Stimulated activated CD8-positive, alpha-beta memory T cell treated with anti-CD3 and anti-CD28 coated beads, Interleukin-4, amount 100 ng/mL, for 48 hours (primary cell): ENCODE measurements around the gene PLK5.

Experiments used
- DNase-seq: peaks from one replicate; pipeline ENCODE4 v3.0.0-alpha.2; 2020

Gene PLK5

DNA sequence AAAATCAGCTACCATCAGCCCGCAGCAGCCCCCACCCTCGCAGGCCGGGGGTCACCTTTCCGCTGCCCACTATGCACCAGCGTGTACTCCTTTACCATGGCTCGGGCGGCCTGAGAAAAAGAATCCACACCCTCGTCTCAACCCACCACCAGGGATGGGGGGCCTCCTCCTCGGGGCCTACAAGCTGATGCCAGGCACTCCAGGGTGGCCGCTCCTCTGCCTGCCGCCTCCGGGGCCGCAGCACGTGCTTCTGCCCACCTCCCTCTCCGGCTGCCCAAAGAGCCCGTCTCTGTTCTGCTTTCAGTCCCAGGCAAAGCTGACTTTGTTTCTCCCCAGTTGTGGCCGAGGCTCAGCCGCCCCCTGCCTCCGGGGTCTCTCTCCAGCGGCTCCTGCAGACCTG lies 55.3 kb downstream of the PLK5 start:
- no peak for DNase-seq

DNA sequence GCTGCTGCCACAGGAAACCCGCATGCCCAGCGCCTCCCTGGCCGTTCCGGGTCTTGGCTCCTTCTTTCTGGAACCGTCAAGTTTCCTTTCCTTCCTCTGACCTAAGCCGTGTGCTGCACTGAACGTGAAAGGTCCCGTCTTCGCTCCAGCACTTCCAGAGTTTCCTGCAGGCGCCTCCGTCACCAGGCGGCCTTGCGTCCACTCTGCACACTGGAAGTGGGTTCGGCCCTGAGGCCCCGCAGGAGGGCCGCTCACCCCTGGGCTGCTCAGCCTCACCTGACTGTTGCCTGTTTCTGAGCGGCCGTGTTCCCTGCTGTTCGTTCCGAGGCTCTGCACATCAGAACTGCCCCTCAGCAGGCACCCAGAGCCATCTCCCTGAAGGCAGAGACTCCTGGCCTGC lies 56.5 kb downstream of the PLK5 start:
- DNase-seq: no peak

DNA sequence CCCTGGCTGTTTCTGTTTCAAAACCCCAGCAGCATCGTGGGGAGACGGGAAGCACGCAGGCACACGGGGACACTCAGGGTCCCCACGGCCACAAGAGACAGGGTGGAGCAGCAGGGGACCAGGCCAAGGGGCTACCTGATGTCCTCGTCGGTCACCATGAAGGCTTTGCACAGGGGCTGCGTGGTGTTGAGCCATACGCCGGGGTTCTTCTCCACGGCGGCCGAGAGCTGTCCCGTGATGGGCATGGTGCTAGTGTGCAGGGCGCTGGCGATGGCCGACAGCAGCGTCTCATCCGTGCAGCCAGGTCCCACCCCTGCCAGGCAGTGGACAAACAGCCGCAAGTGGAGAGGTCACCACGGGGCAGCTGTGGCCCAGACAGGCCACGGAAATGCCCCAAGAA lies 57.1 kb downstream of the PLK5 start:
- DNase-seq: no peak

DNA sequence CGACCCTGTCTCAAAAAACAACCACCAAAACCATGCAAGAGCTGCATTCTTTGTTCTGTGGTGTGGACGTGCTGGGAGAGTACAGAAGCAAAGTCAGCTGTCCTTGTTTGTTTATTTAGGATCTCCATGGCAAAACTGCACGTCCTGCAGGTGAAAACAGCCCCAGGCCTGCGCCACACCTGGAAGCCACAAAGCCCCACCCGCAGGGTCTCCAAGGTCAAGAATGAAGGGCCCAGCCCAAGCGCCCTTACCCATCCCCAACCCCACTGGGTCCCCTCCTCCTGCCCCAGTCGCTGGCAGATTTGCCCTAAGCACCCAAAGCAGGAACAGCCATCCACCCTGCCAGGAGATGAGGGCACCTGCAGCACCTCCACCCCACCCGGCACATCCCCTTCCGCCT lies 58.3 kb downstream of the PLK5 start:
- no peak for DNase-seq

DNA sequence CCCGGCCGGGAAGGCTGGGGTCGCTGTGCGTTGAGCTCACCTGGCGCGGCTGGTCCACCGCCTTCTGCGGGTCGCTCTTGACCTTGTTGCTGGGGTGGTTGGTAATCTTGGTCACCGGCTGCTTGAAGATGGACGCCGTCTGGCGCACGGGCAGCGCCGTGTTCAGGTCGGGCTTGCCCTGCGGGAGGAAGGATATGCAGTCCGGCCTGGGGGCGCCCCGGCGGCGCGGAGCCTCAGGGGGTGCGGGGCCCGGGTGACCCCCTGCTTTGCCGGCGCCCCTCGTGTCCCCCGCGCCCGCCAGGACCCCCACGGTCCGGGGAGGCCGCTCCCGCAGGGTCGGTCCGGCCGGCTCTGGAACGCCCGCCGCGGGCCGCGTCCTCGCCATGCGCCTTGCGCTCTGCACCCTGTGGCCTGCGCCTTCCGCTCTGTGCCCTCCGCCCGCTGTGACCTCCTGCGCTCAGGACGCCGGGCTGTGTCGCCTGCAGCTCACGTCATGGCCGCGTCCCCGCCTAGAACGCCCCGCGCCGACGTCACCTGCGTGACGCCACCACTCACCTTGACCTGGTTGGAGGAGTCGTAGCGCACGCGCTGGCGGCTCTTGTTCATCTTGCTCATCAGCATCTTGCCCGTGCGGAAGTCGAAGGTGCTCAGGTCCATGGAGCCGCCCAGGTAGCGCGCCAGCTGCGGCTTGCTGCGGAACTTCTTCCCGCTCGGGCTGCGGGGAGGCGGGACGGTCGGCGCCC lies 60.8 kb downstream of the PLK5 start:
- no peak for DNase-seq

DNA sequence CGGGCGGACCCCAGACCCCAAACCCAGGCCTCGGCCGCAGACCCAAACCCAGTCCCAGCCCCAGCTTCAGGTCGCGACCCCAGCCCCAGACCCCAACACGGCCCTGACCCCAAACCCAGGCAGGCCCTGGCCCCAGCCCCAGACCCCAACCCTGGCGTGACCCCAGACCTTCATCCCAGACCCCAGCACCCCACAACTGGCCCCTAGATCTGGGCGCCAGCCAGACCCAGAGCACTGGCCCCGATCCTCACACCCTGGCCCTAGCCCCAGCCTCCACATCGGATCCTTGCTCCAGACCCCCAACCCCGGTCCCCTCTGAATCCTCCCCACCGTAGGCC lies 61.3 kb downstream of the PLK5 start:
- no peak for DNase-seq
